Thyroid gland (tissue), 4 donors: ENCODE data around the gene CERKL. TPM values are rescaled to one million over a fixed set of nuclear protein-coding genes. Genes with fewer than 3 reads are reported as not detected.

ENCODE experiments used
- DNase-seq, 2 donors: peaks; one replicate each; pipeline ENCODE4 v3.0.0-alpha.2; 2019
- H3K27ac ChIP-seq, 3 donors: fragments of 200-600 bp; sonication (generic); 1 replicate in 2 of 3; 2 replicates in 1 of 3; pipeline ENCODE4 v1.5.1; 2016 to 2019; ENCODE audit warnings: mild to moderate bottlenecking in 1 of 3, moderate library complexity in 1 of 3
- H3K27me3 ChIP-seq: fragments of 200-600 bp; sonication (generic); one replicate; pipeline ENCODE4 v1.5.1; 2019
- H3K36me3 ChIP-seq, 2 donors: fragments of 200-600 bp; sonication (generic); one replicate each; pipeline ENCODE4 v1.5.1; 2016 to 2019
- H3K4me1 ChIP-seq, 2 donors: fragments of 200-600 bp; sonication (generic); one replicate each; pipeline ENCODE4 v1.5.1; 2017 to 2019
- H3K4me3 ChIP-seq, 3 donors: fragments of 200-600 bp; sonication (generic); replicated peaks in 1 of 3; 1 replicate in 2 of 3; 2 replicates in 1 of 3; pipeline ENCODE4 v1.5.1; 2016; ENCODE audit warnings: mild to moderate bottlenecking in 1 of 3
- H3K9me3 ChIP-seq: fragments of 200-600 bp; sonication (generic); one replicate; pipeline ENCODE4 v1.5.1; 2017
- CTCF ChIP-seq, 6 experiments: fragments of 200-600 bp in 3 of 6; fragments of 450-650 bp in 3 of 6; sonication (generic) in 3 of 6; IDR thresholded peaks; one replicate each; pipeline ENCODE4 v1.5.1; 2016 to 2019; ENCODE audit warnings: antibody characterized with exemption in 6 of 6, mild to moderate bottlenecking in 2 of 6, inconsistent platforms in 1 of 6, moderate library complexity in 1 of 6
- POLR2A ChIP-seq, 2 donors: fragments of 450-650 bp; IDR thresholded peaks; one replicate each; pipeline ENCODE4 v1.6.1; 2017; ENCODE audit warnings: antibody characterized with exemption in 2 of 2, mild to moderate bottlenecking in 2 of 2, moderate library complexity in 1 of 2
- WGBS, 2 donors: methylation state at CpG; one replicate each; pipeline ENCODE4 v1.1.5; 2017; 5-methylcytosine and 5-hydroxymethylcytosine counted together
- intact Hi-C: fragments of 100-400 bp; cut with DNase I; formaldehyde crosslinking; loops from one replicate; pipeline ENCODE4 v1.15.1; 2023
- total RNA-seq, 4 donors: library from RNA; depleted of rRNA; stranded (reverse); fragments of >200 nt; gene quantifications; one replicate each; pipeline ENCODE4 v1.2.3, GENCODE V29; 2016

Gene CERKL
- total RNA-seq, 4 donors from 2014 or later: not detected

DNA sequence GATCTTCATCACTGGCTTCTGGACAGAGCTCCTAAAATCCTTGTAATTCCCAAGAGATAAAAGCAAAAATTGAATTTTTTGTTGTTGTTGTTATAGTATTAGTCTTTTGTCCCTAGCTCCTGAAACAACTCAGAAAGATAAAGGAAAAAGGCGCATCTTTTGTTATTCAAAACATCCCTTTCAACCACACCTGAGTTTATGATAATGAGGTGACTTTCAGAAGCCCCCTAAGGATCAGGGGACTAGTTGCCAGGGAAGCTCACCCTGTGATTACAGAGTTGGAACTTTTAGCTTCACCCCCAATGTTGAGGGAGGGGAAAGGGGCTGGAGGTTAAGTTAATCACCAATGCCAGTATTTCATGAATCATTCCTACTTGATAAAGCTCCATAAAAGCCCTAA, 10.3 kb upstream of the CERKL start:
- no peaks in the 10 kb centered on the region for H3K27me3 ChIP-seq
- intact Hi-C loops: no loop called here
- H3K27ac ChIP-seq: no peak overlapping the region
- no peak for DNase-seq
- no peak for TF ChIP-seq POLR2A (IDR thresholded peaks at IDR 0.05)
- no peak for TF ChIP-seq CTCF (IDR thresholded peaks at IDR 0.05)
- no peak overlapping the region for H3K4me3 ChIP-seq
- WGBS, 2 donors: 82 to 86% methylated on average over 1 of the region's 1 CpG
- H3K9me3 ChIP-seq: no peaks in the 10 kb centered on the region
- no peaks in the 10 kb centered on the region for H3K4me1 ChIP-seq
- H3K36me3 ChIP-seq: no peaks in the 10 kb centered on the region

DNA sequence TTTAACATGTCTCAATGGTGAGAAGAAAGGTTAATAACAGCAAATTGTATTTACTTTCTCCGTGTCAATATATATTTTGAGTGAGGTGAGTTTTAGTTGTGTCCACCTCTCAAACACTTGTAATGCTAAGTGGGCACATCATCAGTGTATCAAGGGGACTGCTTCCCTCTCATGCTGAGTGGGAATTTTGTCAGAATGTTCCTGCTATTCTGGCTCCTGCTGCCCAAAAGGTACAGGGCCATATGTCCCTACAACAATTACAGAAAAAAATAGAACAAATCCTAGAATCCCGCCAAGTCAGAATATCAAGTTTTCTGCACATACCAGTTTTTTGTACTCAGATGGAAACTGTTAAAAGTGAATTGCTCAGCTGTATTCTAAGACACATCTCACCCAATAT, 5.4 kb upstream of the CERKL start:
- WGBS, 2 donors: 92 to 95% methylated on average over 2 of the region's 2 CpGs
- Histone ChIP-seq H3K9me3 (no peaks in the 10 kb centered on the region), H3K27me3 (no peaks in the 10 kb centered on the region), H3K36me3 (no peaks in the 10 kb centered on the region), H3K27ac (no peak overlapping the region), H3K4me1 (peaks cover 0 to 1% of the 10 kb centered on the region in 2 donors), H3K4me3 (no peak overlapping the region)
- intact Hi-C loops: no loop called here
- DNase-seq: no peak
- TF ChIP-seq POLR2A (IDR thresholded peaks at IDR 0.05) (no peak), CTCF (IDR thresholded peaks at IDR 0.05) (no peak)

DNA sequence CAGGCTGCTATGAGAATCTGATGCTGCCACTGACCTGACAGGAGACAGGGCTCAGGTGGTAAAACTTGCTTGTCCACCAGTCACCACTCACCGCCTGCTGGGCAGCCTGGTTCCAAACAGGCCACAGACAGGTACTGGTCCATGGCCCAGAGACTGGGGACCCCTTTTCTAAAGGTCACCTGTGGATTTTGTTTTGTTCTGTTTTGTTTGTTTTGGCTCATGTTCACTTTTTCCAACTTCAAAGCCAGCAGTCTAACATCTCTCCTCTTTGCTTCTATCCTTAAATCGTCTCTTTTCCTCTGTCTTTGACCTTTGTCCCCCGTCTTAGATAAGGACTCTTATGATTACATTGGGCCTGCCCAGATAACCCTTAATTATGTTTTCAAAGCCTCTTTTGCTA, 3.3 kb upstream of the CERKL start:
- no peak overlapping the region for H3K27ac ChIP-seq
- 61 to 68% methylated on average over 3 of the region's 3 CpGs for WGBS, 2 donors
- intact Hi-C loops: no loop called here
- H3K36me3 ChIP-seq: no peaks in the 10 kb centered on the region
- DNase-seq: no peak
- no peaks in the 10 kb centered on the region for H3K27me3 ChIP-seq
- H3K4me1 ChIP-seq: peaks cover 6 to 9% of the 10 kb centered on the region in 2 donors
- H3K9me3 ChIP-seq: no peaks in the 10 kb centered on the region
- TF ChIP-seq CTCF (IDR thresholded peaks at IDR 0.05): no peak
- no peak for TF ChIP-seq POLR2A (IDR thresholded peaks at IDR 0.05)
- no peak overlapping the region for H3K4me3 ChIP-seq

GRCh38 chr2:181658444-181658843, 1.5 kb upstream of the CERKL start:
- Histone ChIP-seq H3K36me3 (no peaks in the 10 kb centered on the region), H3K27me3 (no peaks in the 10 kb centered on the region), H3K9me3 (no peaks in the 10 kb centered on the region), H3K4me1 (peaks cover 6 to 9% of the 10 kb centered on the region in 2 donors), H3K27ac (no peak overlapping the region), H3K4me3 (no peak overlapping the region)
- WGBS, 2 donors: 65 to 82% methylated on average over 2 to 3 of the region's 4 CpGs
- TF ChIP-seq CTCF (IDR thresholded peaks at IDR 0.05): no peak
- no peak for TF ChIP-seq POLR2A (IDR thresholded peaks at IDR 0.05)
- DNase-seq: no peak
- intact Hi-C loops: no loop called here

DNA sequence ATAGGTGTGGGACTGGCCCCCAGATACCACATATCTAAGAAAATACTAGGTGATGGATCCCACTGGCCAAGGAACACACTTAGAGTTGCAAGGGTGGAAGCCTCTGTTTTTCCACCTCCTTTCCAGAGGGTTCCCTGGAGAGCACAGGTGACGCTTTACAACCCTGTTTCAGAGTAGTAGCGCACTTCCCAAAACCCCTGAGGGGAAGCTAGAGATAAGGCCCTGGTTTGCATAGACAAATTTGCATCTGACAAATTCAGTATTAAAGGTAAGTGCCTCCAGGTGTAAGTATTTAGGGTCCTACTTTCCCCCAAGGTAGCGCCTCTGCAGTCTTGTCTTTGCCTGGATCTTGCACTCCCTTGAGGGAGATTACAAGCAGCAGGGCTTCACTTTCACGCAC, 474 bp upstream of the CERKL start:
- TF ChIP-seq CTCF (IDR thresholded peaks at IDR 0.05) (no peak), POLR2A (IDR thresholded peaks at IDR 0.05) (no peak)
- Histone ChIP-seq H3K9me3 (no peaks in the 10 kb centered on the region), H3K36me3 (no peaks in the 10 kb centered on the region), H3K4me3 (no peak overlapping the region), H3K27ac (no peak overlapping the region), H3K27me3 (no peaks in the 10 kb centered on the region), H3K4me1 (peaks cover 6 to 9% of the 10 kb centered on the region in 2 donors)
- WGBS, 2 donors: 75 to 82% methylated on average over 4 of the region's 4 CpGs
- DNase-seq: no peak
- intact Hi-C loops: no loop called here
